HFFc6 (cell line): ENCODE data around the gene SCG5. TPM values are rescaled to one million over a fixed set of nuclear protein-coding genes. Genes with fewer than 3 reads are reported as not detected.
"Not testable (repeated sequence)": the region's sequence is repeated elsewhere in the genome, so short reads cannot be mapped to it uniquely, and the experiment has no call there.

ENCODE experiments used
- DNase-seq: peaks from one replicate; pipeline ENCODE4 v3.0.0-alpha.2; 2018
- H3K27ac Mint-ChIP-seq: 2 replicates; pipeline ENCODE4 v1.8.0; 2020; ENCODE audit warnings: mild to moderate bottlenecking, mixed read lengths
- H3K27me3 Mint-ChIP-seq: 2 replicates; pipeline ENCODE4 v1.8.0; 2021; ENCODE audit warnings: mild to moderate bottlenecking, moderate library complexity, mixed read lengths; ENCODE audit not compliant: insufficient read depth
- H3K36me3 Mint-ChIP-seq: 2 replicates; pipeline ENCODE4 v1.8.0; 2021; ENCODE audit warnings: low read depth, mixed read lengths
- H3K4me1 Mint-ChIP-seq: 2 replicates; pipeline ENCODE4 v1.8.0; 2020; ENCODE audit warnings: low read depth, mixed read lengths
- H3K4me3 Mint-ChIP-seq: 2 replicates; pipeline ENCODE4 v1.8.0; 2020; ENCODE audit warnings: mild to moderate bottlenecking, moderate library complexity, mixed read lengths
- H3K9me3 Mint-ChIP-seq: 2 replicates; pipeline ENCODE4 v1.8.0; 2020; ENCODE audit warnings: mild to moderate bottlenecking, mixed read lengths
- CTCF ChIP-seq: fragments of 200-600 bp; sonication (generic); IDR thresholded peaks from 2 replicates; pipeline ENCODE4 v1.5.0; 2021; ENCODE audit warnings: antibody characterized with exemption, mild to moderate bottlenecking
- long read RNA-seq: library from polyadenylated mRNA; unstranded; transcript quantifications from one replicate; pipeline ENCODE4 v2.0.0, GENCODE V29; 2019
- total RNA-seq, 6 experiments: library from RNA; stranded (reverse); fragmentation: NEBNext Ultra II Directional; extraction: Animal tissue kit (Norgen Biotek cat#: 25700); gene quantifications; 2 replicates in 1 of 6; 3 replicates in 5 of 6; pipeline ENCODE4 v1.2.3, GENCODE V29; 2021

Gene SCG5
- total RNA-seq: 1 to 10 TPM; 2.6 to 5.5 (median 3.5) TPM
- long read RNA-seq, partial matches to known transcripts: 0 of 3 reads
- long read RNA-seq, other reads (novel, unspliced or antisense): 0 of 3 reads

GRCh38 chr15:32641517-32642059 lies at the start of gene SCG5:
Gene SCG5 (plus strand): TSS chr15:32641710. CDS start chr15:32643593, 1,883 bp downstream.
- H3K4me3 Mint-ChIP-seq: peak within 1 kb of the TSS; percentile 42; the same call in 1 of the 2 replicates
- peak within 1 kb of the TSS; percentile 24 for H3K27ac Mint-ChIP-seq
- TF ChIP-seq CTCF: no peak
- H3K36me3 Mint-ChIP-seq: peaks cover 28% of the 10 kb centered on the region
- DNase-seq: no peak
- peaks cover 2% of the 10 kb centered on the region; the same call in 1 of the 2 replicates for H3K27me3 Mint-ChIP-seq
- no peaks in the 10 kb centered on the region for H3K9me3 Mint-ChIP-seq
- peaks cover 53% of the 10 kb centered on the region for H3K4me1 Mint-ChIP-seq

- not testable (repeated sequence) for H3K9me3 Mint-ChIP-seq, H3K27ac Mint-ChIP-seq, H3K36me3 Mint-ChIP-seq, DNase-seq, H3K27me3 Mint-ChIP-seq, H3K4me1 Mint-ChIP-seq, H3K4me3 Mint-ChIP-seq
Observed at GRCh38 chr15:32593151-32593550, 48.4 kb upstream of the SCG5 start, which contains the start of gene GOLGA8N. Gene GOLGA8N (plus strand): TSS chr15:32593456.

GRCh38 chr15:32609518-32609917 lies 32.0 kb upstream of the SCG5 start:
- H3K4me1 Mint-ChIP-seq, H3K9me3 Mint-ChIP-seq, H3K27me3 Mint-ChIP-seq, DNase-seq, H3K36me3 Mint-ChIP-seq, H3K4me3 Mint-ChIP-seq, H3K27ac Mint-ChIP-seq: not testable (repeated sequence)

GRCh38 chr15:32610719-32611118 lies 30.8 kb upstream of the SCG5 start:
- H3K36me3 Mint-ChIP-seq, H3K27ac Mint-ChIP-seq, H3K4me1 Mint-ChIP-seq, H3K9me3 Mint-ChIP-seq, H3K27me3 Mint-ChIP-seq, H3K4me3 Mint-ChIP-seq: not testable (repeated sequence)
- peak; percentile 67; the same call in 1 of the 2 replicates for TF ChIP-seq CTCF
- DNase-seq: peak; percentile 45

GRCh38 chr15:32614712-32615050 lies 26.8 kb upstream of the SCG5 start:
- H3K4me3 Mint-ChIP-seq: peak overlapping the region; percentile 97
- peaks cover 21% of the 10 kb centered on the region for H3K4me1 Mint-ChIP-seq
- peak overlapping the region; percentile 91 for H3K27ac Mint-ChIP-seq
- DNase-seq, H3K9me3 Mint-ChIP-seq, H3K27me3 Mint-ChIP-seq: not testable (repeated sequence)
- peaks cover 24% of the 10 kb centered on the region for H3K36me3 Mint-ChIP-seq

GRCh38 chr15:32615051-32615870 lies 26.2 kb upstream of the SCG5 start, which contains the start of gene ARHGAP11A:
Gene ARHGAP11A (plus strand): TSS chr15:32615504. CDS start chr15:32616212, 708 bp downstream.
- peak within 1 kb of the TSS; percentile 97 for H3K4me3 Mint-ChIP-seq
- not testable (repeated sequence) for H3K27me3 Mint-ChIP-seq, H3K9me3 Mint-ChIP-seq
- peaks cover 21% of the 10 kb centered on the region for H3K4me1 Mint-ChIP-seq
- DNase-seq: peak; percentile 85
- peak within 1 kb of the TSS; percentile 93 for H3K27ac Mint-ChIP-seq
- peaks cover 24% of the 10 kb centered on the region for H3K36me3 Mint-ChIP-seq

GRCh38 chr15:32615871-32616426 lies 25.6 kb upstream of the SCG5 start:
- H3K9me3 Mint-ChIP-seq, H3K27me3 Mint-ChIP-seq, DNase-seq: not testable (repeated sequence)
- peaks cover 21% of the 10 kb centered on the region for H3K4me1 Mint-ChIP-seq
- peak overlapping the region; percentile 97 for H3K4me3 Mint-ChIP-seq
- peak overlapping the region; percentile 91 for H3K27ac Mint-ChIP-seq
- H3K36me3 Mint-ChIP-seq: peaks cover 24% of the 10 kb centered on the region

- no peak overlapping the region for H3K4me3 Mint-ChIP-seq
- peak overlapping the region; percentile 52 for H3K27ac Mint-ChIP-seq
- no peak for TF ChIP-seq CTCF
- peaks cover 50% of the 10 kb centered on the region for H3K36me3 Mint-ChIP-seq
- H3K27me3 Mint-ChIP-seq: peaks cover under 1% of the 10 kb centered on the region; the same call in 1 of the 2 replicates
- H3K9me3 Mint-ChIP-seq: no peaks in the 10 kb centered on the region
- H3K4me1 Mint-ChIP-seq: peaks cover 44% of the 10 kb centered on the region
- no peak for DNase-seq
Observed at GRCh38 chr15:32636410-32636809, 5.1 kb upstream of the SCG5 start.
